NCI-H1048 (cell line): ENCODE results near the gene RHNO1.

Experiments used
- DNase-seq: peaks from one replicate; lab custom pipeline; 2025; lab: John Stamatoyannopoulos, UW

The RHNO1 gene, protein sequence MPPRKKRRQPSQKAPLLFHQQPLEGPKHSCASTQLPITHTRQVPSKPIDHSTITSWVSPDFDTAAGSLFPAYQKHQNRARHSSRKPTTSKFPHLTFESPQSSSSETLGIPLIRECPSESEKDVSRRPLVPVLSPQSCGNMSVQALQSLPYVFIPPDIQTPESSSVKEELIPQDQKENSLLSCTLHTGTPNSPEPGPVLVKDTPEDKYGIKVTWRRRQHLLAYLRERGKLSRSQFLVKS

DNA sequence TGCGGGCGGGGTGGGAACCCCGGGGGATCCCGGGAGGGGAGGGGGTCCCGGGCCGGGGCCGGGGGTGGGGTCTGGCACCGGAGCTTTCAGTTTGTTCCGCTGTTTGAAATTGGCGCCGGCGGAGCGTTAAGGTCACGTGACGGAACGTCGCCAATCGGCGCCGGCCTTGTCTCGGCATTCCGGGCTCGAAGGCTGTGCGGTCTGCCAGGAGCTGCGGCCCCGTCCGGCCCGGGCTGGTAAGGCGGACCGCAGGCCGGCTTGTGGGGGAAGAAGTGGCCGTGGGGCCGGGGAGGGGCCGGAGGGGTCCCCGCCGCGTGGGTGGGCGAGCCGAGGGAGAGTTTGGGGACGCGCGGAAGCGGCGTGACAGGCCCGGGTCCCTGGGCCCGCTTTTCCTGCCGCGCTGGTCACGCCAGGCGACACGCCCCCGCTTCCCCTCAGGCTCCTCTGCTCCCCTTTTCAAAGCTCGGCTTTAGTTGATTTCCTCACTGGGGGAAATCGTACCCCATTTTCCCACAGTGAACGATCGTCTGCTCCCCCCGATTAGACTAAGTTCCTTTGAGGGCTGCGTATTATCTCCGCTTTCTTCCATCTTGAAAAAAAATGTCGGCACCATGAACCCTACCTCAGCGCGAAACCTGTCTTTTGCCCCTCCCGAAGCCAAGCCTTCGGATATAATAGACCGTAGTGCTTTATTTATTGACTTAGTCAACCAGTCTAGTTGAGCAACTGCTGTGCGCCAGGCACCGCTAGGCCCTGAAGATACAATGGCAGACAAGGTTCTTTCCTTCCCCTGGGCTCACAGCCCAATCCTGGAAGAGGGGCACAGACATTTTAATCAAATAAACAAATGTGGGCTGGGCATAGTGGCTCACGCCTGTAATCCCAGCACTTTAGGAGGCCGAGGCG, at the start of gene RHNO1, which contains the start of gene FOXM1:
TSS of gene RHNO1 (plus strand) at position 177 of the 906 bp plus-strand sequence. CDS start 8,144 bp downstream, outside the sequence.
TSS of gene FOXM1 (minus strand) at position 128 of the 906 bp plus-strand sequence. CDS start 2,696 bp downstream, outside the sequence.
- DNase-seq: peak; percentile 57

DNA sequence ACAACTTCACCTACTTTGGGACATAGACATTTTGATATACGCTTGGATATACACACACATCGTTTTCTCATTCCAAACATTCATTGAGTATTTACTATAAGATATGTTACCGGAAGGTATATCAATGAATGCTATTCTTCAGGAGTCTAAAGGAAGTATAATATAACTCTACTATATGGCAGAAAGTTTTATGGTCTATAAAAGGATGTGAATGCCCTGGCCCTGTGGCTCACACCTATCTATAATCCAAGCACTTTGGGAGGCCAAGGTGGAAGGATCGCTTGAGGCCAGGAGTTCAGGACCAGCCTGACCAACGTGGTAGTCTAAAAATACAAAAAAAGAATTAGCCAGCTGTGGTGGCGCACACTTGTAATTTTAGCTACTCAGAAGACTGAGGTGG, 47.7 kb upstream of the RHNO1 start:
- no peak for DNase-seq

DNA sequence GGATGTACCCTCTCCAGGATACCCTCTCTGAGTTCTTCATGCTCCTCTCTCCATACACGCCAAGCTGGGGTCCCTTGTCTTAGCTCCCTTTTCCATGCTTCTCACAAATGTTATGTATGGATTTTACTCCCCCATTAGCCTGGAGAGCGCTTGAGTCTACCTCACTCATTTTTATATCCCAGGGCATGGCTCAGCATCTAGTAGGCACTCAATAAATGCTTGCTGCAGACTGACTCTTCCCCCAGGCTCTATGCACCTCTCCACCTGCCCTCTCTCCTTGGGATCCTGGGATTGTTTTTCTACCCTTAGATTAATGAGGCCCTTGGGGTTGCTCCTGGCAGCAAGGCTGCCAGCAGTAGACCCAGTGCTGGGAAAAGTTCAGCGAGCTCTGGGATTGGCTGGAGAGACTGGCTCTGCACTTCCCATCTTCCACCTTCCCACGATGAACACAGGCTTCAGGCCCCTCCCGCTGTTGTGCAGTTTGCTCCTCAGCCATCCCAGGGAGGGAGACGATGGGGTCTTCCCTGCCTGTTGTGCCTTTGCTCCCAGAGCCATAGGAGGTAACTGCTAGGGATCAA, 44.4 kb upstream of the RHNO1 start:
- no peak for DNase-seq

DNA sequence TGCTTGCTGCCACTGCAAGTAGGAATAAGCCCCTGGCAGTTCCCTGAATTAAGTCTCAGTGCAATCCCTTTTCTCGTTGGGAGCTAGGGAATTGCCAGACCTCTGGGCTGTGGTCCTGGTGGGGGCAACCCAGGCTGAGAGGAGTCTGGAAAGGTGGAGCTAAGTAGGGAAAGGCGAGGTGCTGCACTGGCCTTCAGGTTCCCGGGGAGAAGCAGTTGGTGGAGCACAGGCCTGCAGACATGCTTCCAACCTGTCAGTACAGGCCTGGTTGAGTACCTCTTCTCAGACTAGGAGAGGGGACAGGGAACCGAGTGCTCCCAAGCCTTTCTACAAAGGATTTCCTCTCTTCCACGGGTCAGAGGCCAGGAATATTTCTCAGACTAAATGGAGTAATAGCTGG, 43.7 kb upstream of the RHNO1 start:
- DNase-seq: no peak

DNA sequence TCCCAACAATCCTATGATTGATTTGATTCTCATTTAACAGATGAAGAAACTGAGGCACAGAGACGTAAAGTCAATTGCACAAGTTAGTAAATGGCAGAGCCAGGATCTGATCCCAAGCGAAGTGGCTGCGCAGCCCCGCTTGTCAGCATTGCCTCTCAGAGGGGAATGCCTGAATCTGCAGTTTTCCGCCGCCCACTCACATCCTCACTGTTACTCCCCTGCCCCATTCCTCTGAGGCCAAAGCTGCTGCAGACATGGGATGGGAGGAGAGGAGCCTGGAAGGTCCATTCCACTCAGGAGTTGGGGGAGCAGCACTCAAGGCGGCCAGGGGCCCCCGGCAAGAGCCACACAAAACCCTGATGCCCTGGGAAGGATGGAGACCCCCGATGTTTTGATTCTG, 43.2 kb upstream of the RHNO1 start:
- DNase-seq: no peak

DNA sequence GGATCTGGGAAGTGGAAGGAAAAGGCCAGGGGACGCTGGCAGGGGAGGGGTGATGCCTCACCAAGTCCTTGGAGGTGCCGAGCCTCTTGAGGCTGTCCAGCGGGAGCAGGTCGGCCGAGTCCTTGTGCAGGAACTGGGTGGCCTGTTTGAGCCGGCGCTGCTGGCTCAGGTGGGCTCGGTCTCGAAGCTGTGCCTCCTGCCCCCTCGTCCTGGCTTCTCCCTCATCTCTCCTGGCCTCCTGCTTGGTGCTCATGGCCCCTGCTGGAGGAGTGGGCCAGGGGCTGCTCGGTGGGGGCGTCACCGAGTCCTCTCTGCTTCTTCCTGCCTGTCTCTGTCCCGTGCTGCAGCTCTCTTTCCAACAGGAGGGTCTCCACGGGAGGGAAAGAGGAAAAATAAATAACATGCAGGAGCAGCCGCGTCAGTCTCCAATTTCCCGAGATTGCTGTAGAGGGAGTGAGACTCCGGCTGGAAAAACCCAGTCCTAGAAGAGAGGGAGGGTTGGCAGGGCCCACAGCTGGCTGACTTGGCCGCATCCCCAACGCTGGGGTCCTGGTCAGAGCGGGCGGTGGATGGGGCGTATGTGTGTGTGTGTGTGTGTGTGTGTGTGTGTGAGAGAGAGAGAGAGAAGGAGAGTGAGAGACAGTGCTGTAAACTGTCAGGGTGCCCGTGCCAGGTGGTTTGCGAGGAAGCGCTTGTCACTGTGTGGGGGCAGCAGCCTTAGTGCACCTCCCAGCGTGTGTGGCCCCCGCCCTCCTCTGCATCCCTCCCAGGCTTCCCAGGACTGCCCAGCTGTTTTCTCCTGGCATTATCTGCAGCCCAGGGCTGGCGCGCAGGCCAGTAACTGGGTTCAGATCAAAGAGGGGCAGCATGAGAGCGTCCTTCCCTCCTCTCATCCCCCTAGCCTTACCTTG, 42.2 kb upstream of the RHNO1 start, which contains the start of gene NRIP2:
TSS of gene NRIP2 (minus strand) at position 455 of the 911 bp plus-strand sequence. CDS start at position 403, 52 bp downstream.
- no peak for DNase-seq

DNA sequence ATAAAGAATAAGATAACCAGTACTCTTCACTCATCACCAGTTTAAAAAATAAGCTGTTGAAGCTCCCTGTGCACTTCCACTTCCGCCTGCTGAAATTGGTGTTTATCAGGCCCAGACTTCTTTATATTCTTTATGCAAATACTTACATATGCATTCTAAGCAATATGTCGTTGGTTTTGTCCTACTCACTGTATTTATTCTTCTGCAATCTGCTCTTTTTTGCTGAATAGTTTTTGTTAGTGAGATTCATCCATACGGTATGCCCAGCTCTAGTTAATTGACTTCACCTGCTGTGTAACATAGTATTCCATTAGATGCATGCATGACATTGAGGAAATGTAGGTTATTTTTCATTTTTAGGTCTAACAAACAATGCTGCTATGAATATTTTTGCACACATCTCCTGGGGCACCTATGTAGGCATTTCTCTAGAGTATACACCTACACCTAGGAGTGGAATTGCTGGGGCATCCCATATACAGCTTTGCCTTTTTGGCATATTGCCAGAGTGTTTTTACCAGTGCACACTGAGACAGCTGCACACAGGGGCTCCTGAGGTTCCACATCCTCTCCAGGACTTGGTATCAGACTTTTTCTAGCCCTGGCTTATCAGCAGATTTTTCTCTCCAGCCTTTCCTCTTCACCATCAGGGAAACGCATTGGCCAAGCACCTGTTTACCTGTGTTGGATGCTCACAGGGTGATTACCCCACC, 41.2 kb upstream of the RHNO1 start:
- no peak for DNase-seq

DNA sequence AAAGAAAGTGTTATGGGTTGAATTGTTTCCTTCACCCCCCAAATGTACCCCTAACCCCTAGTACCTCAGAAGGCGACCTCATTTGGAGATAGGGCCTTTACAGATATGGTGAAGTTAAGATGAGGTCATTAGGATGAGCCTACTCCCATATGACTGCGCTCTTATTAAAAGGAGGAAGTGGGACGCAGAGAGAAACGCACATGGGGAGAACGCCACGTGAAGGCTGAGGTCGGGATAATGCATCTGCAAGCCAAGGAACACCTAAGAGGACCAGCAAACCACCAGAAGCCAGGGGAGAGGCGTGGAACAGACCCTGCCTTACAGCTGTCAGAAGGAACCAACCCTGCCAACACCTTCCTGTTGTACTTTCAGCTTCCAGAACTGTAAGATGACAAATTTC, 40.4 kb upstream of the RHNO1 start:
- DNase-seq: no peak

DNA sequence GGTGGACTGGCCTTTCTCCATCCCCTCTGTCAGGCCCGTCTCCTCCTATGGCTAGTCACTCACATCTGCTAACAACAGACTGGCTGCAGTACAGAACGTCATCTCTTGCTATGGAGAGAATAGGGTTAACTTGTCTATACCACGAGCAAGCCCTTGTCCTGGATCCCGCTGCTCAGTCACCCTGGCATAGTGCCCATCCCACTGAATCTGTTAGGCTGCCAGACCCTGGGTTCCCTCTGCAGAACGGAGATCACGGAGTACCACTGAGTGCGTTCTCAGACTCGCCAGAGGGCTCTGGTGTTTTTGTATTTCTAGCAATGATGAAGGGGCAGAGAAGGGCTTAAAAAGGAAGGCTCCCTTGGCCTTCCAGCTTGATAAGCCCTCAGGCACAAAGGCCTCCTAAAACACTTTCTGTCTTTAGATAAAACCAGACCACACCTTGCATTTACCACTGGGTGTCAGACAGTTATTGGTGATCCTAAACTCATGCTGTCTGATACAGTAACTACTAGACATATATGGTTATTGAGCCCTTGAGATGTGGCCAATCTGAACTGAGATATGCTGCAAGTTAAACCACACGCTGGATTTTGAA, 35.9 kb upstream of the RHNO1 start:
- no peak for DNase-seq

DNA sequence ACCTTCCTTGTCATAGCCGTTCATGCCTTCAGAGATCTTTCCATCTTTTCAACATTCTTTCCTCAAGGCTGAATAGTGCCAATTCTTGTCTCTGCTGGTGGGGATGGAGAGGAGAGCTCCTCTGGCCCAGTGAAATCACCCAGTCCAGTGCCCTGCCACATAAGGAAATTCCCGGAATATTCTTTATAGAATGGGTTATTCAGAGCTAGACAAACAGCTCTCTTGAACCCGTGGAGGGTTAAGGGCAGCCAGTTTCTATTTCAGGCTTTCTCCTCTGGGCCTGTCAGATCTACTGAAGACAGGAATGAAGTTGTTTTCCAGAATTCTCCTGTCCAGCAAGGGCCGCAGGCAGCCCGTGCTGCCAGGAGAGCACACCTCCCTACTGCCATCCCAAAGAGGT, 34.1 kb upstream of the RHNO1 start:
- no peak for DNase-seq

DNA sequence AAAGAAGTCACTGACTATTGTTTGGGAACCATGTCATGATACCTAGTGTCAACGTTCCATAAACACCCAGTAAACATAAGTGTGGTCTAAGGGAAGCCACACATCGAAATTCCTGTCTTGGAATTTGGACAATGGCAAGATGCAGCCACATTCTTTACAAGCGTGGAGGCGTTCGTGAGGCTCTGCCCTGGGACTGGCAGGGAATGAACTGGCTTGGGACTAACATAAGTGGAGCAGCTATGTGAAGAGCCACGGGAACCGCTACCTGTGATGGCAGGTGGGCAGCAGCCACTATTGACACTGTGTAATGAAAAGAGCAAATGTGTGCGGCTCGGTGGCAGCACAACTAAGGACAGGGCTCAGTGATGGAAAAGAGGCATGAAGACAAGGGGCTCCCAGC, 32.2 kb upstream of the RHNO1 start:
- DNase-seq: no peak

DNA sequence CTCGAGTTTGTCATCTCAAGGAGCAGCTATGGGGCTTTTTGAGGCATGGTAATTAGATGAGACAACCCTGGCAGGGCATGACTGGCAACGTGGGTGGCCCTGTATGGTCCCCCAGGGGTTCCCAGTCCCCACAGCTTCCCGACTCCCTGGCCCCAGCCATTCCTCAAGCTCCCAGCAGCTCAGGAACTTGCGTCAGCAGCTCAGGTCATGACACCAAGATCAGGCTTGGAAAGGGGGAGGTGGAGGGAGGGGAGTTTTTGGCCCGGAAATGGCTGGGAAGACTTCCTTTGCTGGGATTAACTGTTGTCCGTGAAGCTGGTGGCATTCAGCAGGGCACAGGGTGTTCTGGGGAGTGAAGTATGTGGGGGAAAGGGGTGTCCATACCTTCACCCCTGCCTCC, 31.7 kb upstream of the RHNO1 start:
- no peak for DNase-seq

DNA sequence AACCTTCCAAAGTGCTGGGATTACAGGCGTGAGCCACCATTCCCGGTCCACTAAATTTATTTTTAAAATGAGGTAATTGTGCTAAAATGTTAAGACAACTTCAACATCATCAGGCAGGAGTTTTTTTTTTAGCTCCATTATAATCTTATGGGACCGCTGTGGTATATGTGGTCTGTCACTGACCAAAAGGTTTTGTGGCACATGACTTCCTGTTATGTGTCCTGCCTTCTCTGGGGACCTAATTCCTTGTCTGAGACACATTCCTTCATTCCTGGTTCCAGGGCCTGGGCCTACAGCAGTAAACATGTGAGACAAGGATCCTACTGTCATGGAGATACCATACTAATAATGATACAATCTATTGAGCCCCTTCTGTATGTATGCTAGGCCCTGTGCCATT, 25.1 kb upstream of the RHNO1 start:
- DNase-seq: no peak

DNA sequence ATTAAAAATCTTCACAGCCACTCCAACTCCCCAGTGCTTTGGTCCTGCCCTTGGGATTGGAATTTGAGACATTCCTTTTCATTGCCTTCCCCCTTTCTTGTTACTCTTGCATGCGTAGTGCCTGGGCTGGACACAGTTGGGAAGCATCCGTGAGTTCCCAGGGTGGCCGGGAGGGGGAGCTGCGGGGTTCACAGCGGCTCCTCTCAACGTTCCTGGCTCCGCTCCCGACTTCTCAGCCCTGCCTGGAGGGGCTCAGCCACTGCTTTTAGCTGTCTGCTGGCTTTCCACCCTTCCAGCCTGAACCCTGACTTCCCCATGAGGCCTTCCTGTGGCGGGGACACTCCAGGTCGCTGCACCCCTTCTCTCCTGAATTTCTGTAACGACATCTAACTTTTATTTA, 23.4 kb upstream of the RHNO1 start:
- DNase-seq: no peak

DNA sequence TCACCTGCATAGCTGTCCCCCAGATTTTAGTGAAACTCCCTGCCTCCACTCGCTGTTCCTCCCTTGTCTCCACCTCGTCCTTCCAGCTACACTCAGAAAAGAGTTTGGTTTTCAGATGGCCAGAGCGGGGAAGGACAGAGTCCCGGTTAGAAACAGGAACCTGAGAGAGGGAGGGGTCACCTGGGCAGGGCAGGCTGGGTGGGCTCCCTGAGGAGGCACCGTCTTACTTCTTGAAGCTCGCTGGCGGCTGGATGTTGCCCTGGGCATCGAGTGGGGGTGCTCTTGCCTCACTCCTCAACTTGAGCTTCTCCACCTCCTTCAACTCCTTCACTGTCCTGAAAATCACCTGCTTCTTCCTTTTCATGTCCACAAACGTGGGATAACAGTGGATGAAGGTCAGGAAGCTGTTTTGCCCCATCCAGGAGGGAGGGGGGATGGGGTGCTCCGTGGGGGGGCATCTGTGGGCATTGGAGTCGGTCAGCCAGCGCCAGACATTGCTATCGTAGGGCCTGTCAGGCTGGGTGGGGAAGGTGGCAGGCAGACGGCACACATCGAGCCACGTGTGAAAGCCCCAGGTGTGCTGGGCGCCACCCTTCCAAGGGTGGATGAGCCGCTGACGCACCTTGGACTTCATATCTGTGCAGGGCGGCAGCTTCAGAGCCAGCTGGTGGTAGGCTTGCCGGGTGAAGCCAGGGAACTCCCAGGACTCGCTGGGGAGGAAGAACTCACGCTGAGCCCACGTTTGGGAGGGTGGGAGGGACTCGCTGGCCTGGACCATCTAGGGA, 22.2 kb upstream of the RHNO1 start:
- no peak for DNase-seq

DNA sequence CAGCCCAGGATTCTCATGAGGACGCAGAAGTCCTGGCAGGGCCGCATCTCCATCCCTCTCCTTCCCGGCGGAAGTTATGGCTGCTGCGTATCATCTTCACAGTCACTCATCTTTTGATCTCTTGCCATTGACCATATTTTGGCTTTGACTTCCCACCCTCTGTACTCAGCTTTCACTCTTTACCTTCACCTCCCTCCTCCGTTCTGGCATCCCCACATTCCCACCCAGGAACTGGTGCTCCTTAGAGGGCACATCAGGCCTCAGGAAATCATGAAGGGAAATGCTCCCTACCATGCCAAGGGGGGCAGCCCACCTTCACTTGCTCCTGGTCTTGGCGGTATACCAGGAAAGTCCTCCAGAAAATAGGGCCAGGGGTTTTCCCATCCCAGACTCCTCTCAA, 21.5 kb upstream of the RHNO1 start:
- DNase-seq: no peak

DNA sequence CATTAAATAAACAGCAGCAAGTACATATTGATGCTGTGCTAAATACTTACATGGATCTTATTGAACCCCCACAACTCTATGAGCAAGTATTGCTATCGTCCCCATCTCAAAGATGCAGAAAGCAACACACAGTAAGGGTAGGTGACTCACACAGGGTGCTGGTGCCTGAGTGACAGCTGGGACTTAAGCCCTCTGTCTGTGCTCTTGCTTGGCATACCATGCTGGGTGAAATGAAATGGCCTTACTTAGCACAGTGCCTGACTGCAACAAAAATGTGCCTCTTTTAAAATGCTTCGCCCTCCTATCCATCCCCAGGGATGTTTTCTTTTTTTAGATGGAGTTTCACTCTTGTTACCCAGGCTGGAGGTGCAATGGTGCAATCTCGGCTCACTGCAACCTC, 21.0 kb upstream of the RHNO1 start:
- no peak for DNase-seq

DNA sequence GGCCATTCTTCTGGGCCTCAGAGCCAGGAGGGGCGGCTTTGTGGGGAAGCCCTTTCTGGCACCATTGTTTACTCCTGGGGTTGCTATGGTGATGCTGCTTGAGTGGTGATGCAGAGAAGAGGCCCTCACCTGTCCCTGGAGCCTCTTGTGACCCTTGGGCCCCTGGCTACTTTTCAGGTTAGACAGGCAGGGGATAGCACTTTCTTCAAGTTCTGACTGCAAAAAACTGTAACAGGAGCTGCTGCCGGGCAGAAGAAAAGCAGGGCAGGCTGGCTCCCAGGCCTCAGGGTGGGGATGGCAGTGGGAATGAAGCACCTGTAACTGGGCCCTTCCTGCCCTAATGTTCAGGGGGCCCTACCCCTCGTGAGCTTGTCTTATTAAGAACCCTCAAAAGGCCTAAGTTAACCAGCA, 20.0 kb upstream of the RHNO1 start, which contains the start of gene TEX52:
TSS of gene TEX52 (minus strand) at position 19 of the 411 bp plus-strand sequence. CDS start at position 6, 13 bp downstream.
- DNase-seq: no peak

DNA sequence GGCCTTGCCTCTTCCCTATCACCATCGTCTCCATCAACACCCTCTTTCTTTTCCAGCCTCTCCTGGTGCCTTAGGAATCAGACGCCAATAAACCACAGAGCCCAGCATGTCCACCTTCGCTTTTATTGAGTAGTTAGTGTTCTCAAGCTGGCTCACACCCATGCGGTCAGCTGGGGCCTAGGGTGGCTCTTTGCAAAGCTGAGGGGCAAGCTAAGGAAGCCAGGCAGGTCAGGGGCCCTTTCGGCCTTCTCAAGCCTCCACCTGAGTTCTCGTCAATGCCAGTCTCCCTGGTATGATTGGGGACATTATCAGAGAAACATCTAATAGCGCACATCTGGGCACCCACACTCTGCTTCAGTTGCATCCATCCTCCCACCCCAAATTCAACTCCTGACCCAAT, 19.4 kb upstream of the RHNO1 start:
- DNase-seq: no peak

DNA sequence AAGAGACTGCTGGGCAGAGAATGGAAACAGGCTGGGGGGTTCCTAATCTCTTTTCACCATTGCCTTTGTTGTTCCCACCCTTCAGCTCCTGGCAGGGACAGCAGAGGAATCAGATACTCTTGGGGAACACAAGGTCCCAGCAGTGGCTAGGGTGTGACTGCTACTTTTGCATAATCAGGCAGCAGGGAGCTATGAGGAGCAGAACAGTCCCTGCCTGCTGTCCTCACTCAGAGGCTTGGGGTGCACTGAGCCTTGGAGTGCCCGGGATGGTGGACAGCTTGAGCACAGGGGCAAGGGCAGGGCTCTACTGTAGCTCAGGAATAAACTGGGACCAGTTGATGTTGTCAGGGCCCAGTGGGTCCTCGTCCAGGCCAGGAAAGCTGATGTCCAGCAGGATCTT, 18.7 kb upstream of the RHNO1 start:
- no peak for DNase-seq
